A549 (cell line): Measurements from ENCODE around the gene TTC39B.

ENCODE experiments used
- KDM1A ChIP-seq: fragments of 200-600 bp; sonication (generic); IDR thresholded peaks from 2 replicates; pipeline ENCODE4 v1.6.1; 2016; ENCODE audit warnings: low read depth, mild to moderate bottlenecking
- SMC3 ChIP-seq: fragments of >200 bp; sonication (Bioruptor Twin); formaldehyde crosslinking; IDR thresholded peaks from 3 replicates; pipeline ENCODE4 v1.6.1; 2018; ENCODE audit warnings: inconsistent platforms
- TF ChIP-seq, protein P1 (sequence below): fragments of >200 bp; sonication (Bioruptor Twin); formaldehyde crosslinking; IDR thresholded peaks from 3 replicates; pipeline ENCODE4 v1.5.1; 2016
- TF ChIP-seq, protein P2 (sequence below): fragments of 150-350 bp; IDR thresholded peaks from 2 replicates; pipeline ENCODE4 v1.6.1; 2014; ENCODE audit warnings: low read depth, mild to moderate bottlenecking, low read length

DNA sequence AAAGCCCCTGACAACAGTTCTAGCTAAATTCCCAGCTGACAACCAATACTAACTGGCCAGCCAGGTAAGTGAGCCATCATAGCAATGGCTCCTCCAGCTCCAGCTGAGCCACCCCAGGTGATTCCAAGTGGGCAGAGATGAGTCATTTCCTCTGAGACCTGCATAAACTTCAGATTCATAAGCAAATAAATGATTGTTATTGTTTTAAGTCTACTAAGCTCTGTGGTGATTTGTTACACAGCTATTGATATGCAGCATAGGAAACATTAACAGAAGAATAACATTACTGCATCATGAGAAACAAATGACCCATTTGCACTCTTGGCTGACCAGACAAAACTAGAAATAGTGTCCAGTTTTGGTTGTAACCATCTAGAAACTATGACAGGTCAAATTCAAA lies 60.3 kb downstream of the TTC39B start:
- TF ChIP-seq, protein P1, sequence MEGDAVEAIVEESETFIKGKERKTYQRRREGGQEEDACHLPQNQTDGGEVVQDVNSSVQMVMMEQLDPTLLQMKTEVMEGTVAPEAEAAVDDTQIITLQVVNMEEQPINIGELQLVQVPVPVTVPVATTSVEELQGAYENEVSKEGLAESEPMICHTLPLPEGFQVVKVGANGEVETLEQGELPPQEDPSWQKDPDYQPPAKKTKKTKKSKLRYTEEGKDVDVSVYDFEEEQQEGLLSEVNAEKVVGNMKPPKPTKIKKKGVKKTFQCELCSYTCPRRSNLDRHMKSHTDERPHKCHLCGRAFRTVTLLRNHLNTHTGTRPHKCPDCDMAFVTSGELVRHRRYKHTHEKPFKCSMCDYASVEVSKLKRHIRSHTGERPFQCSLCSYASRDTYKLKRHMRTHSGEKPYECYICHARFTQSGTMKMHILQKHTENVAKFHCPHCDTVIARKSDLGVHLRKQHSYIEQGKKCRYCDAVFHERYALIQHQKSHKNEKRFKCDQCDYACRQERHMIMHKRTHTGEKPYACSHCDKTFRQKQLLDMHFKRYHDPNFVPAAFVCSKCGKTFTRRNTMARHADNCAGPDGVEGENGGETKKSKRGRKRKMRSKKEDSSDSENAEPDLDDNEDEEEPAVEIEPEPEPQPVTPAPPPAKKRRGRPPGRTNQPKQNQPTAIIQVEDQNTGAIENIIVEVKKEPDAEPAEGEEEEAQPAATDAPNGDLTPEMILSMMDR: no peak
- TF ChIP-seq KDM1A: no peak
- TF ChIP-seq, protein P2, sequence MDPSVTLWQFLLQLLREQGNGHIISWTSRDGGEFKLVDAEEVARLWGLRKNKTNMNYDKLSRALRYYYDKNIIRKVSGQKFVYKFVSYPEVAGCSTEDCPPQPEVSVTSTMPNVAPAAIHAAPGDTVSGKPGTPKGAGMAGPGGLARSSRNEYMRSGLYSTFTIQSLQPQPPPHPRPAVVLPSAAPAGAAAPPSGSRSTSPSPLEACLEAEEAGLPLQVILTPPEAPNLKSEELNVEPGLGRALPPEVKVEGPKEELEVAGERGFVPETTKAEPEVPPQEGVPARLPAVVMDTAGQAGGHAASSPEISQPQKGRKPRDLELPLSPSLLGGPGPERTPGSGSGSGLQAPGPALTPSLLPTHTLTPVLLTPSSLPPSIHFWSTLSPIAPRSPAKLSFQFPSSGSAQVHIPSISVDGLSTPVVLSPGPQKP: no peak
- TF ChIP-seq SMC3: no peak
